Transverse colon (tissue), 4 donors: Measurements from ENCODE around the gene USP14. TPM values are rescaled to one million over a fixed set of nuclear protein-coding genes. Genes with fewer than 3 reads are reported as not detected.

ENCODE experiments used
- DNase-seq: peaks from one replicate; pipeline ENCODE4 v3.0.0-alpha.2; 2019
- H3K27ac ChIP-seq, 4 donors: fragments of 200-600 bp; sonication (generic); 2 replicates each; pipeline ENCODE4 v1.5.1; 2016 to 2018; ENCODE audit warnings: inconsistent platforms in 4 of 4
- H3K27me3 ChIP-seq: fragments of 200-600 bp; sonication (generic); 2 replicates; pipeline ENCODE4 v1.5.1; 2017; ENCODE audit warnings: inconsistent platforms
- H3K36me3 ChIP-seq, 4 donors: fragments of 200-600 bp; sonication (generic); 2 replicates each; pipeline ENCODE4 v1.5.1; 2017 to 2019; ENCODE audit warnings: inconsistent platforms in 4 of 4
- H3K4me1 ChIP-seq, 4 donors: fragments of 200-600 bp; sonication (generic); 2 replicates each; pipeline ENCODE4 v1.5.1; 2017 to 2020; ENCODE audit warnings: inconsistent platforms in 4 of 4
- H3K4me3 ChIP-seq, 4 donors: fragments of 200-600 bp; sonication (generic); 1 replicate in 1 of 4; 2 replicates in 3 of 4; pipeline versions ENCODE4 v1.5.1 to v1.6.1; 2017 to 2019; ENCODE audit warnings: inconsistent platforms in 4 of 4
- H3K9me3 ChIP-seq, 2 donors: fragments of 200-600 bp; sonication (generic); 2 replicates each; pipeline ENCODE4 v1.5.1; 2017 to 2019; ENCODE audit warnings: inconsistent platforms in 2 of 2
- CTCF ChIP-seq, 5 experiments: fragments of 200-600 bp in 3 of 5; fragments of 450-650 bp in 2 of 5; sonication (generic) in 3 of 5; IDR thresholded peaks; 1 replicate in 2 of 5; 2 replicates in 3 of 5; pipeline ENCODE4 v1.5.1; 2016 to 2017; ENCODE audit warnings: antibody characterized with exemption in 5 of 5, inconsistent platforms in 3 of 5, mild to moderate bottlenecking in 2 of 5, moderate library complexity in 1 of 5
- EP300 ChIP-seq: sonication (generic); formaldehyde crosslinking; IDR thresholded peaks from one replicate; pipeline ENCODE4 v1.6.1; 2017; ENCODE audit warnings: antibody characterized with exemption, low read depth
- POLR2A ChIP-seq: fragments of 450-650 bp; IDR thresholded peaks from one replicate; pipeline ENCODE4 v1.6.1; 2016; ENCODE audit warnings: antibody characterized with exemption, mild to moderate bottlenecking, moderate library complexity
- POLR2AphosphoS5 ChIP-seq, 3 donors: sonication (generic); formaldehyde crosslinking; IDR thresholded peaks; one replicate each; pipeline ENCODE4 v1.6.1; 2016; ENCODE audit warnings: antibody characterized with exemption in 3 of 3
- WGBS, 2 donors: methylation state at CpG; one replicate each; pipeline ENCODE4 v1.1.5; 2018; ENCODE audit warnings: low coverage in 1 of 2; 5-methylcytosine and 5-hydroxymethylcytosine counted together
- in situ Hi-C, 4 donors: fragments of 200-750 bp; cut with MboI; loops; one replicate each; pipeline versions ENCODE4 v1.15.0 to v1.15.1; 2017; ENCODE audit warnings: low sequenced_read_pairs in 3 of 4, low pct_ligation_motif_present in 1 of 4, low pct_unique_long_range_greater_than_20kb in 1 of 4
- intact Hi-C: fragments of 100-400 bp; cut with DNase I; formaldehyde crosslinking; loops from one replicate; pipeline ENCODE4 v1.15.1; 2023; ENCODE audit warnings: low total_unique reads
- total RNA-seq, 4 donors: library from RNA; depleted of rRNA; stranded (reverse); fragments of >200 nt; gene quantifications; one replicate each; pipeline ENCODE4 v1.1.0, GENCODE V29; 2016

The USP14 gene
- total RNA-seq, 4 donors from 2014 or later, result 14.6 to 52.7 (median 21.3) TPM

GRCh38 chr18:213966-214365 lies 55.6 kb downstream of the USP14 start:
- in situ Hi-C loops, result no loop called here
- WGBS, 2 donors, result 61 to 65% methylated on average over 3 of the region's 3 CpGs
- H3K36me3 ChIP-seq, result peaks cover 0 to 70% (median 14%) of the 10 kb centered on the region in 4 donors

GRCh38 chr18:215448-216010 lies 57.2 kb downstream of the USP14 start:
- 60 to 74% methylated on average over 5 of the region's 5 CpGs for WGBS, 2 donors
- no peak for DNase-seq
- no peaks in the 10 kb centered on the region for H3K27me3 ChIP-seq
- H3K36me3 ChIP-seq, result peaks cover 0 to 62% (median 14%) of the 10 kb centered on the region in 4 donors
- intact Hi-C loops (no loop called here), in situ Hi-C loops (no loop called here)
- TF ChIP-seq EP300 (no peak), CTCF (IDR thresholded peaks at IDR 0.05) (no peak), POLR2A (no peak), POLR2AphosphoS5 (IDR thresholded peaks at IDR 0.05) (no peak)
- H3K4me1 ChIP-seq, result no peaks in the 10 kb centered on the region
- no peak overlapping the region for H3K27ac ChIP-seq
- no peak overlapping the region for H3K4me3 ChIP-seq
- no peaks in the 10 kb centered on the region for H3K9me3 ChIP-seq

More at GRCh38 chr18:213966-214365, 55.6 kb downstream of the USP14 start:
- no peak for DNase-seq
- Histone ChIP-seq H3K27ac (no peak overlapping the region), H3K27me3 (no peaks in the 10 kb centered on the region), H3K4me1 (no peaks in the 10 kb centered on the region), H3K9me3 (no peaks in the 10 kb centered on the region), H3K4me3 (no peak overlapping the region)
- intact Hi-C loops, result no loop called here
- TF ChIP-seq CTCF (IDR thresholded peaks at IDR 0.05), result no peak
- no peak for TF ChIP-seq POLR2A
- no peak for TF ChIP-seq POLR2AphosphoS5 (IDR thresholded peaks at IDR 0.05)
- no peak for TF ChIP-seq EP300

DNA sequence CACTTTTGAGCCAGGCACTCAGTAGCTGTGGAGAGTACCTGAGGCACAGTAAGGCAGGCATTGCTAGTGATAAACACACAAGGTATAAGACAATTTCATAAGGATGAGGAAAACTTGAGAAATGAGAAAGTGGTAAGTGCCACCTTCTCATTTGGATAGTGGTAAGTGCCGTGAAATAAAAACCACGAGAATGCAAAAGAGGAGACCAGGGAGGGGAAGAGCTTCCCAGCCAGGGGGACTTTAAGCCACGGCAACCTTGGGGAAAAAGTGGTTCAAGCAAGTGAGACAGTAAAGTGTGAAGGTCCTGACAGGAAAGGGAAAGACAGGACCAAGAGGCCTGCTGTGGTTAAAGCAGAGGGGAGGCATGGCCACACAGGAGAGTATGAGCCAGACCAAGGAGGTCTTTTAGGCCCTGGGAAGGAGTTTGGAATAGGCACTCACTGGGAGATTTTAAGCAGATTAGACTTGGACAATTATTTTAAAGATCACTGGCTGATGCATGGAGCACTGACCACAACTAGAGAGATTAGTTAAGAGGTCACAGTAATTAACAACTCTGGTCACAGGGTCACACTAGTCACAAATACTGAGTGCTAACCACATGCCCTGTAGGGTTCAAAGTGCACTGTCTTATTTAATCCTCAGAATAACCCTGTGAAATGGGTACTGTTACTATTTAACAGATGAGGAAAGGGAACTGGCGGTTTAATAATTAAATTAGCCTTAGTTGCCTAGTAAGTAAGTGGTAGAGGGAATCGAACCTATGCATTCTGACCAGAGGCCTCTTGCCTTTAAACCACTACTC lies 59.4 kb downstream of the USP14 start:
- no peaks in the 10 kb centered on the region for H3K4me1 ChIP-seq

More for the DNA sequence above, 59.4 kb downstream of the USP14 start:
- TF ChIP-seq EP300 (no peak), POLR2AphosphoS5 (IDR thresholded peaks at IDR 0.05) (no peak), POLR2A (no peak), CTCF (IDR thresholded peaks at IDR 0.05) (no peak)
- H3K27ac ChIP-seq, result no peak overlapping the region
- in situ Hi-C loops, result no loop called here
- H3K9me3 ChIP-seq, result no peaks in the 10 kb centered on the region
- H3K4me3 ChIP-seq, result no peak overlapping the region
- intact Hi-C loops, result no loop called here
- DNase-seq, result no peak
- H3K27me3 ChIP-seq, result no peaks in the 10 kb centered on the region
- peaks cover 0 to 48% (median 15%) of the 10 kb centered on the region in 4 donors for H3K36me3 ChIP-seq
- WGBS, 2 donors, result 87 to 88% methylated on average over 4 to 5 of the region's 5 CpGs
